ENCODE results near the gene RNF213.

Gene RNF213

DNA sequence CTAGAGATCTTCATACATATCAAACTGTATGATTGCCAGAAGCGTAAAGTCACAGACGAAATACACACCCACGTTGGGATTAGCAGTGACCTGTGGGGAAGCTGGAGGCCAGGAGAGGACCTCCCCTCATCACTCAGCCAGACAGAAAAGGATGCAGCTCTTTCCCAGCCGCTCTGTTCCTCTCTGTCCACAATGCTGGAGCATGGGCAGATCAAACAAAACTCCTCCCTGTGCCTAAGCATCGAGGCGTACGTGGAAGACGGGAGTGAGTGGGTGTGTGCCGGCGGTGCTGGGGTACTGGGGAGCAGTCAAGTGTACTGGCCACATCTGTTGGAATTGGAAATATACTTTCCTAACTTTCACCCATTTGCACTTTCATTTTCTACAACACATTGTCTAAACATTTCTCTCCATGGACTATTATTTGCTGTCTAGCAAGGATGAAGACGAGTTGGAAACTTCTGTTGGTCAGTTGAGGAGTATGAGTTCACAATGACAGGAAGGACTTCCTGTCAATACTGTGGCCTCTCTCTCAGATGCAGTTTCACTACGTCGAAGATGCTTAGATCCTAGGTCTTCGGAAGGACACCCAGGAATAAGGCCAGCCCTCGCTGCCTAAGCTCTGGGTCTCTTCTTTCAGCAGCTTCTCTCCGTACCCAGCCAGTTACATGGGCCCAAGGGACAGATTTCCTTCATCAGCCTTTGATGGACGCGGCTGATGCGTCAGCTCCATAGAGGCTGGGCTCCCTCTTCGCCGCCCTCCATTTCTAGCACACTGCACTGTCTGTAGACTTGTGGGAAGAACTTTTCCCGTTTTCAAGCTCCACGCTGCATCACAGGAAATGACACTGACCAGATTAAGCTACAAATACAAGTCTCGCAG lies 123.7 kb downstream of the RNF213 start:
- H3K4me2 ChIP-seq (ENCODE audit: low read depth, low read length, poor library complexity, severe bottlenecking), result no peak overlapping the region
- no peaks in the 10 kb centered on the region for H3F3A ChIP-seq (ENCODE audit: insufficient read depth)
- no peak overlapping the region for H3K4me3 ChIP-seq (ENCODE audit: insufficient read depth, low read length, poor library complexity, severe bottlenecking)
- no peaks in the 10 kb centered on the region for H3K9me3 ChIP-seq (ENCODE audit: insufficient read depth, low read length)
- H3K36me3 ChIP-seq (ENCODE audit: low read length), result no peaks in the 10 kb centered on the region
- H3K9ac ChIP-seq (ENCODE audit: low read length), result no peak overlapping the region
- no peaks in the 10 kb centered on the region for H3K79me2 ChIP-seq (ENCODE audit: insufficient read depth, low read length)
- H4K20me1 ChIP-seq (ENCODE audit: low read depth, low read length), result no peaks in the 10 kb centered on the region
- H3K27me3 ChIP-seq (ENCODE audit: low read length), result no peaks in the 10 kb centered on the region
- H3K9me2 ChIP-seq (replicated peaks; ENCODE audit: insufficient read depth, low read length), result no peaks in the 10 kb centered on the region
- no peak overlapping the region for H3K27ac ChIP-seq (ENCODE audit: low read depth, low read length)
- no peak overlapping the region for H2AFZ ChIP-seq (ENCODE audit: low read depth, low read length, severe bottlenecking)
- no peak for TF ChIP-seq EZH2phosphoT487 (conservative IDR thresholded peaks at IDR 0.05; ENCODE audit: low read length)
- TF ChIP-seq CTCF (IDR thresholded peaks at IDR 0.05; ENCODE audit: insufficient read depth, low read length, poor library complexity, severe bottlenecking), result no peak

DNA sequence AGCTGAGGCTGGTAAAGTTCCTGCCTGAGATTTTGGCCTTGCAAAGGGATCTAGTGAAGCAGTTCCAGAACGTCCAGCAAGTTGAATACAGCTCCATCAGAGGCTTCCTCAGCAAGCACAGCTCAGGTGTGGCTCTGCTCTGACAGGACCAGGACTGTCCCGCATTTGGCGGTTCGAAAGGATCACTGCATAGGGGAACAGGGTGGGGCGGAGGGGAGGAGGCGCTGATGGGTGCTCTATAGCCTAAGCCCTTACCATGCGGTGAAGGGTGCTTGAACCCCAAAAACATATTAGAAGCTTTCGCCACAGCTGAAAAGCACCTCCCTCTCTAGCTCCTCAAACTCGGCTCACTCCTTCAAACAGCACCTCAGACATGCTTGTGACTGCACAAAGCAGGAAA lies 124.4 kb downstream of the RNF213 start:
- H3K27ac ChIP-seq (ENCODE audit: low read depth, low read length), result no peak overlapping the region
- H3K9me2 ChIP-seq (replicated peaks; ENCODE audit: insufficient read depth, low read length), result no peaks in the 10 kb centered on the region
- no peaks in the 10 kb centered on the region for H3K27me3 ChIP-seq (ENCODE audit: low read length)
- H3K79me2 ChIP-seq (ENCODE audit: insufficient read depth, low read length), result no peaks in the 10 kb centered on the region
- H3K9ac ChIP-seq (ENCODE audit: low read length), result no peak overlapping the region
- no peak overlapping the region for H3K4me3 ChIP-seq (ENCODE audit: insufficient read depth, low read length, poor library complexity, severe bottlenecking)
- no peak for TF ChIP-seq EZH2phosphoT487 (conservative IDR thresholded peaks at IDR 0.05; ENCODE audit: low read length)
- TF ChIP-seq CTCF (IDR thresholded peaks at IDR 0.05; ENCODE audit: insufficient read depth, low read length, poor library complexity, severe bottlenecking), result no peak
- no peaks in the 10 kb centered on the region for H4K20me1 ChIP-seq (ENCODE audit: low read depth, low read length)
- H2AFZ ChIP-seq (ENCODE audit: low read depth, low read length, severe bottlenecking), result no peak overlapping the region
- no peaks in the 10 kb centered on the region for H3K36me3 ChIP-seq (ENCODE audit: low read length)
- H3K9me3 ChIP-seq (ENCODE audit: insufficient read depth, low read length), result no peaks in the 10 kb centered on the region
- H3K4me2 ChIP-seq (ENCODE audit: low read depth, low read length, poor library complexity, severe bottlenecking), result no peak overlapping the region
- no peaks in the 10 kb centered on the region for H3F3A ChIP-seq (ENCODE audit: insufficient read depth)

GRCh38 chr17:80386341-80386740 lies 125.7 kb downstream of the RNF213 start:
- H3K9me2 ChIP-seq (replicated peaks; ENCODE audit: insufficient read depth, low read length), result no peaks in the 10 kb centered on the region
- no peak overlapping the region for H2AFZ ChIP-seq (ENCODE audit: low read depth, low read length, severe bottlenecking)
- no peaks in the 10 kb centered on the region for H3K79me2 ChIP-seq (ENCODE audit: insufficient read depth, low read length)
- no peak overlapping the region for H3K4me3 ChIP-seq (ENCODE audit: insufficient read depth, low read length, poor library complexity, severe bottlenecking)
- H4K20me1 ChIP-seq (ENCODE audit: low read depth, low read length), result no peaks in the 10 kb centered on the region
- no peak overlapping the region for H3K4me2 ChIP-seq (ENCODE audit: low read depth, low read length, poor library complexity, severe bottlenecking)
- no peak overlapping the region for H3K27ac ChIP-seq (ENCODE audit: low read depth, low read length)
- TF ChIP-seq CTCF (IDR thresholded peaks at IDR 0.05; ENCODE audit: insufficient read depth, low read length, poor library complexity, severe bottlenecking) (no peak), EZH2phosphoT487 (conservative IDR thresholded peaks at IDR 0.05; ENCODE audit: low read length) (no peak)
- no peaks in the 10 kb centered on the region for H3K27me3 ChIP-seq (ENCODE audit: low read length)
- no peaks in the 10 kb centered on the region for H3K9me3 ChIP-seq (ENCODE audit: insufficient read depth, low read length)
- H3F3A ChIP-seq (ENCODE audit: insufficient read depth), result no peaks in the 10 kb centered on the region
- no peaks in the 10 kb centered on the region for H3K36me3 ChIP-seq (ENCODE audit: low read length)
- H3K9ac ChIP-seq (ENCODE audit: low read length), result no peak overlapping the region

Data from SU-DHL-6 (cell line).